WTC11 (cell line): Measurements from ENCODE around the gene KIAA1671. TPM values are rescaled to one million over a fixed set of nuclear protein-coding genes. Genes with fewer than 3 reads are reported as not detected.

Experiments used
- ATAC-seq: fragments of 200-7000 bp; cut with Tn5 transposase; 2 replicates; pipeline ENCODE4 v1.10.0; 2021; ENCODE audit warnings: mild to moderate bottlenecking, moderate library complexity
- CTCF ChIA-PET: fragments of 300-600 bp; sonication (Branson Sonifier 250); formaldehyde crosslinking; loops from one replicate; lab custom pipeline; 2021; ENCODE audit warnings: antibody characterized with exemption; lab: Charles Lee
- POLR2A ChIA-PET: fragments of 350-600 bp; sonication (Branson Sonifier 250); formaldehyde crosslinking; loops from one replicate; lab custom pipeline; 2021; ENCODE audit warnings: antibody characterized with exemption; lab: Charles Lee
- DNase-seq: peaks from one replicate; pipeline ENCODE4 v3.0.0; 2021; ENCODE audit warnings: low spot score
- H3K27ac Mint-ChIP-seq: 2 replicates; pipeline ENCODE4 v1.8.0; 2021; ENCODE audit warnings: mixed read lengths
- H3K27me3 Mint-ChIP-seq: 2 replicates; pipeline ENCODE4 v1.8.0; 2021; ENCODE audit warnings: low read depth, mild to moderate bottlenecking, moderate library complexity, mixed read lengths
- H3K36me3 Mint-ChIP-seq: 2 replicates; pipeline ENCODE4 v1.8.0; 2021; ENCODE audit warnings: mixed read lengths
- H3K4me1 Mint-ChIP-seq: 2 replicates; pipeline ENCODE4 v1.8.0; 2022; ENCODE audit warnings: mixed read lengths
- H3K4me3 Mint-ChIP-seq: 2 replicates; pipeline ENCODE4 v1.8.0; 2021; ENCODE audit warnings: mild to moderate bottlenecking, moderate library complexity, mixed read lengths
- H3K9me3 Mint-ChIP-seq: 2 replicates; pipeline ENCODE4 v1.8.0; 2021; ENCODE audit warnings: mixed read lengths
- E2F1 ChIP-seq: sonication (generic); formaldehyde crosslinking; IDR thresholded peaks from 2 replicates; pipeline ENCODE4 v1.8.0; 2022; ENCODE audit warnings: mild to moderate bottlenecking, missing genetic modification reagents
- E2F4 ChIP-seq: sonication (generic); formaldehyde crosslinking; IDR thresholded peaks from 2 replicates; pipeline ENCODE4 v1.8.1; 2022; ENCODE audit warnings: low read depth, mild to moderate bottlenecking, moderate library complexity, missing genetic modification reagents, borderline replicate concordance
- ERG ChIP-seq: fragments of 250-450 bp; sonication (Bioruptor Pico); IDR thresholded peaks from 2 replicates; pipeline ENCODE4 v1.8.0; 2021; ENCODE audit warnings: mild to moderate bottlenecking
- FOXK1 ChIP-seq: sonication (generic); formaldehyde crosslinking; IDR thresholded peaks from 2 replicates; pipeline ENCODE4 v1.8.0; 2022; ENCODE audit warnings: mild to moderate bottlenecking, moderate library complexity, missing genetic modification reagents
- FOXP4 ChIP-seq: sonication (generic); formaldehyde crosslinking; IDR thresholded peaks from 2 replicates; pipeline ENCODE4 v1.8.0; 2022; ENCODE audit warnings: mild to moderate bottlenecking, missing genetic modification reagents
- GRHL2 ChIP-seq: fragments of 250-450 bp; sonication (Bioruptor Pico); IDR thresholded peaks from 2 replicates; pipeline ENCODE4 v1.8.0; 2022; ENCODE audit warnings: mild to moderate bottlenecking, moderate library complexity; ENCODE audit not compliant: insufficient replicate concordance, severe bottlenecking
- MYBL2 ChIP-seq: sonication (generic); formaldehyde crosslinking; IDR thresholded peaks from 2 replicates; pipeline ENCODE4 v1.8.1; 2023; ENCODE audit warnings: mild to moderate bottlenecking, moderate library complexity, missing genetic modification reagents
- NR1H2 ChIP-seq: sonication (generic); formaldehyde crosslinking; IDR thresholded peaks from 2 replicates; pipeline ENCODE4 v1.9.0; 2021; ENCODE audit warnings: mild to moderate bottlenecking, moderate library complexity, missing genetic modification reagents
- OVOL2 ChIP-seq: fragments of 250-450 bp; sonication (Bioruptor Pico); IDR thresholded peaks from 2 replicates; pipeline ENCODE4 v1.9.0; 2021; ENCODE audit warnings: mild to moderate bottlenecking, borderline replicate concordance
- PRDM15 ChIP-seq: sonication (generic); formaldehyde crosslinking; IDR thresholded peaks from 2 replicates; pipeline ENCODE4 v1.8.0; 2022; ENCODE audit warnings: missing genetic modification reagents
- PREB ChIP-seq: sonication (generic); formaldehyde crosslinking; IDR thresholded peaks from 2 replicates; pipeline ENCODE4 v1.8.1; 2022; ENCODE audit warnings: mild to moderate bottlenecking, missing genetic modification reagents, moderate library complexity, borderline replicate concordance
- RORB ChIP-seq: fragments of 250-450 bp; sonication (Bioruptor Pico); IDR thresholded peaks from 2 replicates; pipeline ENCODE4 v1.9.0; 2021; ENCODE audit warnings: mild to moderate bottlenecking
- SMAD3 ChIP-seq: sonication (generic); formaldehyde crosslinking; IDR thresholded peaks from 2 replicates; pipeline ENCODE4 v1.8.0; 2022; ENCODE audit warnings: missing genetic modification reagents, mild to moderate bottlenecking, borderline replicate concordance
- SMAD4 ChIP-seq: sonication (generic); formaldehyde crosslinking; IDR thresholded peaks from 2 replicates; pipeline ENCODE4 v1.8.0; 2022; ENCODE audit warnings: mild to moderate bottlenecking, missing genetic modification reagents
- ZMAT4 ChIP-seq: fragments of 250-450 bp; sonication (Bioruptor Pico); IDR thresholded peaks from 2 replicates; pipeline ENCODE4 v1.9.0; 2021; ENCODE audit warnings: mild to moderate bottlenecking
- ZNF121 ChIP-seq: sonication (generic); formaldehyde crosslinking; IDR thresholded peaks from 2 replicates; pipeline ENCODE4 v1.8.0; 2023; ENCODE audit warnings: missing genetic modification reagents
- ZNF317 ChIP-seq: sonication (generic); formaldehyde crosslinking; IDR thresholded peaks from 2 replicates; pipeline ENCODE4 v1.8.1; 2023; ENCODE audit warnings: low read depth, mild to moderate bottlenecking, moderate library complexity, missing genetic modification reagents, borderline replicate concordance
- ZNF396 ChIP-seq: fragments of 250-450 bp; sonication (Bioruptor Pico); IDR thresholded peaks from 2 replicates; pipeline ENCODE4 v1.8.0; 2021; ENCODE audit warnings: mild to moderate bottlenecking, moderate library complexity, borderline replicate concordance
- ZNF416 ChIP-seq: fragments of 250-450 bp; sonication (Bioruptor Pico); IDR thresholded peaks from 2 replicates; pipeline ENCODE4 v1.9.0; 2021; ENCODE audit warnings: mild to moderate bottlenecking, inconsistent platforms
- total RNA-seq: library from RNA; stranded (reverse); gene quantifications from 3 replicates; pipeline ENCODE4 v1.2.3, GENCODE V29; 2021

KIAA1671 gene
- total RNA-seq, 1 experiment from 2014 or later: 26.0 TPM

GRCh38 chr22:25101986-25102385, 149.5 kb downstream of the KIAA1671 start:
- H3K27ac Mint-ChIP-seq: 0 out of 2 replicates have a peak overlapping the region, but pooled peaks have one; percentile 22
- no peak overlapping the region for H3K4me3 Mint-ChIP-seq

GRCh38 chr22:25102722-25103121, 150.2 kb downstream of the KIAA1671 start:
- ChIA-PET POLR2A (no interaction called here), CTCF (interaction anchor here (0.6 to 2.0 kb wide), 2 partner anchors 9 to 239 kb away, joined by 3 to 6 read pairs; no protein-coding TSS in a partner anchor)
- no peak for ATAC-seq
- Mint-ChIP-seq H3K4me3 (no peak overlapping the region), H3K27ac (no peak overlapping the region), H3K9me3 (no peaks in the 10 kb centered on the region), H3K27me3 (no peaks in the 10 kb centered on the region), H3K36me3 (no peaks in the 10 kb centered on the region), H3K4me1 (peaks cover 12% of the 10 kb centered on the region)
- no peak for TF ChIP-seq ZNF317 (CRISPR knock-in tag)
- no peak for TF ChIP-seq PREB (CRISPR knock-in tag)
- no peak for TF ChIP-seq ZNF416 (CRISPR knock-in tag)
- no peak for TF ChIP-seq E2F1 (CRISPR knock-in tag)
- TF ChIP-seq FOXP4: no peak
- no peak for TF ChIP-seq SMAD3 (CRISPR knock-in tag)
- no peak for DNase-seq

More at GRCh38 chr22:25101986-25102385, 149.5 kb downstream of the KIAA1671 start:
- peaks cover 12% of the 10 kb centered on the region for H3K4me1 Mint-ChIP-seq
- H3K9me3 Mint-ChIP-seq: no peaks in the 10 kb centered on the region
- ChIA-PET POLR2A (no interaction called here), CTCF (interaction anchor here (2.0 kb wide), 1 partner anchor 9 kb away, joined by 6 read pairs; no protein-coding TSS in a partner anchor)
- TF ChIP-seq SMAD3 (CRISPR knock-in tag) (no peak), OVOL2 (CRISPR knock-in tag) (no peak), FOXK1 (CRISPR knock-in tag) (no peak)
- no peaks in the 10 kb centered on the region for H3K36me3 Mint-ChIP-seq
- no peak for DNase-seq
- ATAC-seq: no peak
- no peaks in the 10 kb centered on the region for H3K27me3 Mint-ChIP-seq

GRCh38 chr22:25104367-25104766, 151.9 kb downstream of the KIAA1671 start:
- CTCF ChIA-PET: interaction anchor here (1.9 kb wide), 1 partner anchor 25 kb away, joined by 7 read pairs; no protein-coding TSS in a partner anchor
- Mint-ChIP-seq H3K4me1 (peaks cover 6% of the 10 kb centered on the region), H3K27me3 (no peaks in the 10 kb centered on the region), H3K4me3 (no peak overlapping the region), H3K36me3 (no peaks in the 10 kb centered on the region), H3K27ac (no peak overlapping the region), H3K9me3 (no peaks in the 10 kb centered on the region)
- no peak for DNase-seq
- ATAC-seq: no peak
- POLR2A ChIA-PET: no interaction called here
- TF ChIP-seq PRDM15 (CRISPR knock-in tag) (no peak), E2F4 (CRISPR knock-in tag) (no peak), ZNF396 (CRISPR knock-in tag) (no peak), ERG (CRISPR knock-in tag) (no peak), MYBL2 (CRISPR knock-in tag) (no peak), RORB (CRISPR knock-in tag) (no peak), GRHL2 (CRISPR knock-in tag) (no peak), ZNF121 (no peak), NR1H2 (CRISPR knock-in tag) (no peak), SMAD4 (CRISPR knock-in tag) (no peak), ZMAT4 (no peak)
